SU-DHL-6 (cell line): Measurements from ENCODE around the gene SUSD2.

Experiments
- H2AFZ ChIP-seq: fragments of 200-600 bp; sonication (generic); 2 replicates; pipeline ENCODE4 v1.6.1; 2014; ENCODE audit warnings: low read depth, mild to moderate bottlenecking, moderate library complexity, mixed read lengths, antibody characterized with exemption, low read length; ENCODE audit not compliant: severe bottlenecking
- H3F3A ChIP-seq: fragments of 200-600 bp; shearing (Covaris generic); 2 replicates; pipeline ENCODE4 v1.6.0; 2016; ENCODE audit warnings: antibody characterized with exemption, mild to moderate bottlenecking; ENCODE audit not compliant: insufficient read depth
- H3K27ac ChIP-seq: fragments of 200-600 bp; sonication (generic); 2 replicates; pipeline ENCODE4 v1.5.1; 2016; ENCODE audit warnings: low read depth, mild to moderate bottlenecking, low read length, moderate library complexity, mixed read lengths
- H3K27me3 ChIP-seq: fragments of 200-600 bp; sonication (generic), shearing (Covaris generic); 2 replicates; pipeline ENCODE4 v1.6.0; 2014; ENCODE audit warnings: mild to moderate bottlenecking, low read length
- H3K36me3 ChIP-seq: fragments of 200-600 bp; sonication (generic); 2 replicates; pipeline ENCODE4 v1.6.1; 2014; ENCODE audit warnings: mild to moderate bottlenecking, low read length, mixed read lengths
- H3K4me2 ChIP-seq: fragments of 300-600, 200-600 bp; shearing (Covaris generic), sonication (generic); 2 replicates; pipeline ENCODE4 v1.6.0; 2014; ENCODE audit warnings: low read length, low read depth, mild to moderate bottlenecking; ENCODE audit not compliant: poor library complexity, severe bottlenecking
- H3K4me3 ChIP-seq: fragments of 200-600 bp; sonication (generic); 2 replicates; pipeline ENCODE4 v1.5.1; 2014; ENCODE audit warnings: antibody characterized with exemption, low read length, mild to moderate bottlenecking, mixed read lengths; ENCODE audit not compliant: insufficient read depth, poor library complexity, severe bottlenecking
- H3K79me2 ChIP-seq: fragments of 200-600 bp; sonication (generic); 2 replicates; pipeline ENCODE4 v1.6.1; 2014; ENCODE audit warnings: mild to moderate bottlenecking, low read length, moderate library complexity; ENCODE audit not compliant: insufficient read depth
- H3K9ac ChIP-seq: fragments of 200-600 bp; sonication (generic); 2 replicates; pipeline ENCODE4 v1.7.0; 2014; ENCODE audit warnings: mild to moderate bottlenecking, low read length
- H3K9me2 ChIP-seq: fragments of 200-600 bp; sonication (generic); replicated peaks from 2 replicates; pipeline ENCODE4 v1.6.1; 2014; ENCODE audit warnings: low read length; ENCODE audit not compliant: insufficient read depth
- H3K9me3 ChIP-seq: fragments of 200-600 bp; sonication (generic); 2 replicates; pipeline ENCODE4 v1.6.1; 2014; ENCODE audit warnings: low read length, mixed read lengths; ENCODE audit not compliant: insufficient read depth
- H4K20me1 ChIP-seq: fragments of 200-600 bp; sonication (generic); 2 replicates; pipeline ENCODE4 v1.6.1; 2014; ENCODE audit warnings: low read depth, mild to moderate bottlenecking, antibody characterized with exemption, low read length, moderate library complexity, mixed read lengths
- EZH2phosphoT487 ChIP-seq: fragments of 200-600 bp; sonication (generic), shearing (Covaris generic); conservative IDR thresholded peaks from 2 replicates; pipeline ENCODE4 v1.6.1; 2018; ENCODE audit warnings: mild to moderate bottlenecking, antibody characterized with exemption, low read length, moderate library complexity, mixed read lengths
- TF ChIP-seq, protein P1 (sequence below): fragments of 200-600 bp; sonication (generic); IDR thresholded peaks from one replicate; pipeline ENCODE4 v1.5.1; 2017; ENCODE audit warnings: antibody characterized with exemption, mild to moderate bottlenecking, low read length, moderate library complexity; ENCODE audit not compliant: insufficient read depth, poor library complexity, severe bottlenecking

The SUSD2 gene

DNA sequence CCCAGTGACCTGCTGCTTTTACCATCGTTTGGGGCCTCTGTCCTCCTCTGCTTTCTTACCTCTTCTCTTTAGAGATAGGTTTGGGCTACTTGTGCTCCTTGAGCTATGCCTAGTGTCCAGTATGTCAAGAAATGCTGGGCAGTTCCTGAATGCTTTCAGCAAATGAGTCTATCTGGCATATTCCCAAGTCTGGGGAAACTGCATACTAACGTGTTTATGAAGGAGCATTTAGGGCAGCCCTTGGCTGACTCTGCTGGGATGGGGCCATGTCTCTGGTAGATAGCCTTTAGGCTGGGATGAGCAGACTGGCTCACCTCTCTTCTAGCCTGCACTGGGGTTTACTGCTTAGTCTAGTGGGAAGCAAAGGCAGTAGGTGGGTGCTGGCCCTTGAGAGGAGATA, 43.7 kb upstream of the SUSD2 start:
- H3K4me2 ChIP-seq: no peak overlapping the region

DNA sequence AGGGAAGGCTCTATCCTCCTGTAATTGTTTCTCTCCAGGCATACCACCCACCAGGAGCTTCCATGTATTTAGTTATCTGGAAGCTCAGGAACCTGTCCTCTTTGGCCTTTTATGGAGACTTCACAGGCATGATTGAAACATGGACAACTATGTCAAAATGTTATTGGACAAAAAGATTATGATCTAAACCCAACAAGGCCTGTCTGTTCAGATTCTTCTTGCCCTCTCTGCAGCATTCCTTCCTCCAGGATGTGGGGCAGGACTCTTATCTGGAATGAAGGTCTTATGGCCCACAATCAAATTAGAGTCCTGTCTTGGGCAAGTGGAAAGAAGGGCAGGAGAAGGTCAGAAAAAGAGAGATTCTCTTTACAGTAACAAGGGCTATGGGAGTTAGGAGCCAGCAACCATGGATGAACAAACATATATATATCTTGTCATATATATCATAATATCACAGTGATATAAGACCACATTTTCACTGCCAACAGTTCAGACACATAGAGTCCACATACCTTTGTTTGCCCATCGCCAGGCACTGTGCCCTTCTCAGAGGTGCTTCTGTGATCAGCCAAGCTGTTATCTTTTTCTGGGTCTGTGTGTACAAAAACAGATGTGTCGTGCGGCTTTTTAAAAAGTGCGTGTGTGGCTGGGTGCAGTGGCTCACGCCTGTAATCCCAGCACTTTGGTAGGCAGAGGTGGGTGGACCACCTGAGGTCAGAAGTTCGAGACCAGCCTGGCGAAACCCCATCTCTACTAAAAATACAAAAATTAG, 42.5 kb upstream of the SUSD2 start:
- Histone ChIP-seq H3K79me2 (no peaks in the 10 kb centered on the region), H3K36me3 (no peaks in the 10 kb centered on the region), H3K27me3 (no peaks in the 10 kb centered on the region), H3K9me3 (no peaks in the 10 kb centered on the region), H3K4me3 (no peak overlapping the region), H3K9ac (no peak overlapping the region), H4K20me1 (no peaks in the 10 kb centered on the region), H2AFZ (no peak overlapping the region), H3K4me2 (no peak overlapping the region), H3K27ac (no peak overlapping the region), H3F3A (no peaks in the 10 kb centered on the region), H3K9me2 (no peaks in the 10 kb centered on the region)
- TF ChIP-seq, protein P1, sequence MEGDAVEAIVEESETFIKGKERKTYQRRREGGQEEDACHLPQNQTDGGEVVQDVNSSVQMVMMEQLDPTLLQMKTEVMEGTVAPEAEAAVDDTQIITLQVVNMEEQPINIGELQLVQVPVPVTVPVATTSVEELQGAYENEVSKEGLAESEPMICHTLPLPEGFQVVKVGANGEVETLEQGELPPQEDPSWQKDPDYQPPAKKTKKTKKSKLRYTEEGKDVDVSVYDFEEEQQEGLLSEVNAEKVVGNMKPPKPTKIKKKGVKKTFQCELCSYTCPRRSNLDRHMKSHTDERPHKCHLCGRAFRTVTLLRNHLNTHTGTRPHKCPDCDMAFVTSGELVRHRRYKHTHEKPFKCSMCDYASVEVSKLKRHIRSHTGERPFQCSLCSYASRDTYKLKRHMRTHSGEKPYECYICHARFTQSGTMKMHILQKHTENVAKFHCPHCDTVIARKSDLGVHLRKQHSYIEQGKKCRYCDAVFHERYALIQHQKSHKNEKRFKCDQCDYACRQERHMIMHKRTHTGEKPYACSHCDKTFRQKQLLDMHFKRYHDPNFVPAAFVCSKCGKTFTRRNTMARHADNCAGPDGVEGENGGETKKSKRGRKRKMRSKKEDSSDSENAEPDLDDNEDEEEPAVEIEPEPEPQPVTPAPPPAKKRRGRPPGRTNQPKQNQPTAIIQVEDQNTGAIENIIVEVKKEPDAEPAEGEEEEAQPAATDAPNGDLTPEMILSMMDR: no peak
- no peak for TF ChIP-seq EZH2phosphoT487

More for the DNA sequence above, 43.7 kb upstream of the SUSD2 start:
- Histone ChIP-seq H4K20me1 (no peaks in the 10 kb centered on the region), H3K4me3 (no peak overlapping the region), H3F3A (no peaks in the 10 kb centered on the region), H3K27me3 (no peaks in the 10 kb centered on the region), H3K27ac (no peak overlapping the region), H3K79me2 (no peaks in the 10 kb centered on the region), H3K9ac (no peak overlapping the region), H3K9me3 (no peaks in the 10 kb centered on the region), H3K36me3 (no peaks in the 10 kb centered on the region), H3K9me2 (no peaks in the 10 kb centered on the region), H2AFZ (no peak overlapping the region)
- TF ChIP-seq, protein P1: no peak

DNA sequence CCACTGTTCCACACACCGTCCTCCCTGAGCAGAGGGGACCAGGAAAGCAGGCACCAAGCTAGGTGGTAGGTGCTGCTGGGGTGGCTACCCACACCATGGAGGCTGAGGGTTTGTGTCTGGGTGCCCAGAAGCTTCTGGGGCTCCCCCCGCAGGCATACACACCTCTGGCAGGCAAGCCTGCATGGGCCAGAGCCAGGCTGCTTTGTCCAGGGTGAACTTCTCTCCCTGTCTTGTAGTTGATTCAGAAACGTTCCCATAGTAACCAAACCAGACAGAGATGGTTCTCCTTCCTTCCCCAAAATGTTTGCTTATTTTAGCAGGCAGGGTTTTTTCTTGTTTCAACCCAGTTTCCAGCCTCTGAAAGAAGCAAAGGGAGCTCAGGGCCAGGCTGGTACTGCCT, 40.9 kb upstream of the SUSD2 start:
- H3K36me3 ChIP-seq: no peaks in the 10 kb centered on the region
- TF ChIP-seq EZH2phosphoT487: no peak
- TF ChIP-seq, protein P1: no peak

More for the DNA sequence above, 40.9 kb upstream of the SUSD2 start:
- Histone ChIP-seq H4K20me1 (no peaks in the 10 kb centered on the region), H3K27me3 (no peaks in the 10 kb centered on the region), H3F3A (no peaks in the 10 kb centered on the region), H3K9ac (no peak overlapping the region), H3K27ac (no peak overlapping the region), H3K4me2 (no peak overlapping the region), H2AFZ (no peak overlapping the region), H3K4me3 (no peak overlapping the region), H3K9me2 (no peaks in the 10 kb centered on the region), H3K9me3 (no peaks in the 10 kb centered on the region), H3K79me2 (no peaks in the 10 kb centered on the region)
